Fibroblast of skin of scalp (primary cell): ENCODE measurements around the gene RFWD3.
A peak's percentile ranks its signal among the peaks of the same experiment; 100 is the strongest.

Source experiments
- DNase-seq: peaks from one replicate; pipeline ENCODE4 v3.0.0-alpha.2; 2013

Gene RFWD3

GRCh38 chr16:74666010-74666421, 661 bp downstream of the RFWD3 start:
- no peak for DNase-seq

- no peak for DNase-seq
These were observed 5.6 kb downstream of the RFWD3 start for GRCh38 chr16:74661064-74661463.

GRCh38 chr16:74660383-74660782, 6.3 kb downstream of the RFWD3 start:
- DNase-seq, result no peak

GRCh38 chr16:74659041-74659440, 7.6 kb downstream of the RFWD3 start:
- no peak for DNase-seq

- DNase-seq, result no peak
These were observed 8.6 kb downstream of the RFWD3 start for GRCh38 chr16:74657870-74658642.

- no peak for DNase-seq
These were observed 12.1 kb downstream of the RFWD3 start for GRCh38 chr16:74654536-74655050.

GRCh38 chr16:74652883-74653282, 13.8 kb downstream of the RFWD3 start:
- DNase-seq, result peak; percentile 22

- DNase-seq, result no peak
These were observed 14.4 kb downstream of the RFWD3 start for GRCh38 chr16:74652249-74652648.

GRCh38 chr16:74651841-74652240, 14.8 kb downstream of the RFWD3 start:
- DNase-seq, result no peak

GRCh38 chr16:74650966-74651567, 15.6 kb downstream of the RFWD3 start:
- peak; percentile 21 for DNase-seq

GRCh38 chr16:74649839-74650504, 16.7 kb downstream of the RFWD3 start:
- peak; percentile 35 for DNase-seq

- DNase-seq, result no peak
These were observed 24.7 kb downstream of the RFWD3 start for GRCh38 chr16:74641969-74642368.

GRCh38 chr16:74637742-74638453, 28.8 kb downstream of the RFWD3 start:
- DNase-seq, result no peak

- no peak for DNase-seq
These were observed 31.4 kb downstream of the RFWD3 start for GRCh38 chr16:74635303-74635702.

GRCh38 chr16:74633686-74634085, 33.0 kb downstream of the RFWD3 start:
- no peak for DNase-seq

- DNase-seq, result no peak
These were observed 39.0 kb downstream of the RFWD3 start for GRCh38 chr16:74627506-74628220.

- DNase-seq, result peak; percentile 21
These were observed 39.8 kb downstream of the RFWD3 start for GRCh38 chr16:74626741-74627416.

- no peak for DNase-seq
These were observed 41.0 kb downstream of the RFWD3 start for GRCh38 chr16:74625500-74626350.

- DNase-seq, result no peak
These were observed 42.8 kb downstream of the RFWD3 start for GRCh38 chr16:74623839-74624235.

GRCh38 chr16:74623214-74623838, 43.4 kb downstream of the RFWD3 start:
- peak; percentile 56 for DNase-seq
